HK-2 (cell line): ENCODE data around the gene MRPL36.

Experiments used
- DNase-seq: peaks from one replicate; pipeline ENCODE4 v3.0.0-alpha.2; 2018; ENCODE audit not compliant: unreplicated experiment

MRPL36 gene

DNA sequence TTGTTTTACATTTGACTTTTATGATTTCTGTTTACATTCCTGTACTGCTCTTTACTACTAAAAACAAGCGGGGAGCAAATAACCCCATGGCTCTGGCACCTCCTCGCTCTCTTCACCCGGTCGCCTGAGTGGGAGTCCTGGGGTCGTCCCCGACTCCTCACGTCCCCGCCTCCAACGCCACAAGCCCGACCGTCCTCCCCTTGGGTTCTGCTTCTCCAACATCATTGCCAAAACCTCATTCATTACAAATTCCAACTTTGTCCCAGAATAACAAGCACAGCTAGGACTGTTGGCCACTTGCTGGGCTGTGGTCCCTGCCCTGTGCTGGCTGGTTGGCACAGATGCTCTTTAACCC is 35.1 kb downstream of the MRPL36 start:
- no peak for DNase-seq

DNA sequence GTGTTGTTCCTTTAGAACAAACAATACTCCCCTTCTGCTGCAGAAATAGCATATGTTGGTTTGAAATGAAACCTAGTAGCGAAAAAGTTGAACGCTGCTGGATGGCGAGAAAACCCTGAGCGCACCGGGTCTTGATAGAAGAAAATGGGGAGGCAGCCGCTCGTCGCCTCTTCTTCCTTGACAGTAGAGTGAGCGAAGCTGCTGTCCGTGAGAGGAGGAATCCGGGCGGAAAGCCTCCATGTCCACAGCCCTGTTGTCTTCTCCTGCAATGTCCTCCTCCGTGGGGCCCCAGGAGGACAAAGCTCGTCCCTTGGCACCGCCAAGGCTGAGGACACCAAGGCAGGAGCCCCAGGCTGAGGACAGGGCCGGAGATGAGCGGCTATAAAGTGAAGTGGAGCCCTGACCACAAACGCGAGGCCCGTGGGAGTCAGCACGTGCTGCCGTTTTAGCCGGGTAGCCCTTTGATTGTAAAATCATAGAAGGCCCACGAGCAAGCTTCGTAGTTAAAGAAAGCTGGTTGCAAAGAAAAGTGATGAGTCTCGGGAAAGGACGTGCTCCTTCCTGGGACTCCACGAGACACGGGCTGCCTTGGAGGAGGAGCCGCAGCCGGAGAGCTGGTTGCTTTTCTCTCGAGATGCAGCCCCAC is 35.6 kb downstream of the MRPL36 start:
- DNase-seq = no peak

- DNase-seq = peak; percentile 47
Observed at GRCh38 chr5:1763548-1763911, 36.1 kb downstream of the MRPL36 start.

GRCh38 chr5:1762883-1763547 is 36.6 kb downstream of the MRPL36 start:
- no peak for DNase-seq

GRCh38 chr5:1762121-1762882 is 37.3 kb downstream of the MRPL36 start:
- DNase-seq = no peak

DNA sequence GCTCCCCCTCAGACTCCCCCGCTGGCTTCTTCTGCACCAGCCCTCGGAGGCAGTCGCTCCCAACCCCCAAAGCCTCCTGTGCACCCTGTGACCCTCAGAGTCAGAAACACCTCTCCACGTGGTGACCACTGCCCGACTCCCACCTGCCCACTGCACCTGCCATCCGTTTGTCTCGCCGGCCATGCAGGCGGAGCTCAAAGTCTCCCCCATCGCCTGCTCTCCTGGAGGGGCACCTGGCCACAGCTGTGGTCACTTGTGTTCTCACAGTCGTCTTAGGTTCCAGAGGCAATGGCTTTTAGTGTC is 38.2 kb downstream of the MRPL36 start:
- no peak for DNase-seq

DNA sequence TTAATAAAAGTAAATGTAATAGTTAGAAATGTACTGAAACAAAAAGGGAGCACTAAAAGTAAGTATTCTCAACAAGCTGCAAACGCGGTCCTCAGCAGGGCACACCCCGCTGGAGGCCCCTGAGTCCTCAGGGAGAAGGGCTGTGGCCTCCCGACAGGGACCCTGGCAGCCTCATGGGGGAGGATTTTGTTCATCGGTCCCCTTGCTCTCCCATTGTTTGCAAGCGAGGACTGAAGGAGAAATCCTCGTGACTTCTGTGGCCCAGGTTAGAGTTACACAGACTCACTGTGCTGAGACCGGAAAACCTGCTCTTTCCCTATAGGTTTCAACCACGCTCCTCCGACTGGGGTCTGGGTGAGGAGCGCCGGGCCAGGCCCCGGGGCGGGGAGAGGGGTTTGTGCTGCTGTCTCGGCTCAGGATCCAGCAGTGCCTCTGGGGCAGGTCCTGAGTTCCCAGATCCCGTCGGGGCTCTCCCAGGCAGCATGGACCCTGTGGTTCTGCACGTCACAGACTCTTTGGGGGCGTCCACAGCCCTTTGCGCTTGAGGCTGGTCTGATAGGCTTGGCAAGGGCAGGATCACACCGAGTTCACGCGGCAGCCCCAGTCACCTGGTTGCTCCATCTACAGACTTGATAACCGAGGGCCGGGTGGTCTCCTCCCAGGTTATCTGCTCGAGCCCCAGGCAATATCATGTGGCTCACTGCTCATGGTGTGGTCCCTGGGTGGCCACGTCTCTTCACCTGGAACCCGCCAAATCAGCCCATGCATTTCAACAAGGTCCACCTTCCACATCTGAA is 38.8 kb downstream of the MRPL36 start:
- DNase-seq = no peak

- DNase-seq = no peak
Observed at GRCh38 chr5:1760231-1760630, 39.4 kb downstream of the MRPL36 start.

DNA sequence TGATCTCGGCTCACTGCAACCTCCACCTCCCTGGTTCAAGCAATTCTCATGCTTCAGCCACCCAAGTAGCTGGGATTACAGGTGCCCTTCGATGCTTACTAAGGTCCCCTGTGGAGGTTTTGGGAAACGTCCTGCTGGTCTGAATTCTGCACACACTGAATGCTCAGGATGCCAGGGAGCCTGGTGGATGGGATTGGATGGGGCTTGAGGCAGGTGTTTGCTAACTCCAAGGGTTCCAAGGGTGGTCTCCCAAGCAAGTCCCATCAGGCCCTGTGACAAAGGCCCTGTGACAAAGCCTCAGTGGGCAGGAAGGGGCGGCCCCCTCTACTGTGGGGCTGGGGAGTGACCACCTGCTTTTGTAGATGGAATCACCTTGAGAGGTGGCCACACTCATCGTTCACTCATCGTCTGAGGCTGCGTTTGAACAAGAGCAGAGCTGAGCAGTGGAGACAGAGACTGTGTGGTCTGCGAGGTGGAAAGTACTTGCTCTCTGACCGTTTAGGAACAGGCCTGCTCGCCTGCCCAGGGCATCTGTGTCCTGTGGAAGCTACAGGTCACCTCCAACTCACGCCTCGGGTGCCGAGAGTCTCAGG is 40.2 kb downstream of the MRPL36 start:
- no peak for DNase-seq

GRCh38 chr5:1758574-1758973 is 41.1 kb downstream of the MRPL36 start:
- DNase-seq = no peak

DNA sequence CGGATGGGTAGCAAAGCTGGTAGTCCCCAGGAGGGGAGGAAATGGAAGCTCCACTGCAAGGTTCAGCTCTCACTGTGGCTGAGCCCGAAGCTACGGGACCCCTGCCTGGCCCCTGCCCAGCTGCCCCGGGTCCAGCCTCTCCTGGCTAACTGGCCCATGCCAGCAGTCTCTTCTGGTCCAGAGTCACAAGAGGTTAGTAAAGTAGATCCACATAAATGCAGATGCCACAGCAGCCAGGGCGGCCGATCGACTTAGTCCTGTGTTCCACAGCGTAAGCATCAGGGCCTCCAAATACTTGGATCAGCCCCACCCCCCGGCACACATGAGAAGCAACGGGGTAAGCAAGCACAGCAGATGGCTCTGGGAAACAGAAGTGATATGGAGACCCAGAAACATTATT is 42.1 kb downstream of the MRPL36 start:
- DNase-seq = no peak

- no peak for DNase-seq
Observed at GRCh38 chr5:1756481-1756880, 43.2 kb downstream of the MRPL36 start.

- no peak for DNase-seq
Observed at GRCh38 chr5:1755321-1755949, 44.2 kb downstream of the MRPL36 start.

DNA sequence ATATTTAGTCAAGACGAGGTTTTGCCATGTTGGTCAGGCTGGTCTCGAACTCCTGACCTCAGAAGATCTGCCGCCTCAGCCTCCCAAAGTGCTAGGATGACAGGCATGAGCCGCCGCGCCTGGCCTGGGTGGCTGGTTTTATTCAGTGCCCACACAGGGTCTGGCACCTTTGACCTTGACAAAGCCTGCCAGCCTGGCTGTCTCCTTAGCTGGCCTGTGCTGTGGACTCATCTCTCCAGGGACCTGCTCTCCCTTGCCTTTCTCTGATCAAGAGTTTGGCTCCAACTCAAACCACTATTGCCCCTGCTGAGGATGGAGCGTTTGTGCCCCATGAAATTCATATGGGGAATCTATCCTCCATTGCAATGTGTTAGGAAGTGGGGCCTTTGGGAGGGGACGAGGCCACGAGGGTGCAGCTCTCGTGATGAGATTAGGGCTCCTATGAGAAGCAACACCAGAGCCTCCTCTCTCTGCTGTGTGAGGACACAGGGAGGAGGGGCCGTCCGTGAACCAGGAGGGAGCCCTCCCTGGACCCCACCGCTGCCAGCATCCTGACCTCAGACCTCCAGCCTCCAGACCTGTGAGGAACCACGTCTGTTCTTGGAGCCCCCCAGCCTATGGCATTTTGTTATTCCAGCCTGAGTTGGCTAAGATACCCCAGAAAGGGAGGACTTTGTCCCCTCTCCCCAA is 45.0 kb downstream of the MRPL36 start:
- no peak for DNase-seq

DNA sequence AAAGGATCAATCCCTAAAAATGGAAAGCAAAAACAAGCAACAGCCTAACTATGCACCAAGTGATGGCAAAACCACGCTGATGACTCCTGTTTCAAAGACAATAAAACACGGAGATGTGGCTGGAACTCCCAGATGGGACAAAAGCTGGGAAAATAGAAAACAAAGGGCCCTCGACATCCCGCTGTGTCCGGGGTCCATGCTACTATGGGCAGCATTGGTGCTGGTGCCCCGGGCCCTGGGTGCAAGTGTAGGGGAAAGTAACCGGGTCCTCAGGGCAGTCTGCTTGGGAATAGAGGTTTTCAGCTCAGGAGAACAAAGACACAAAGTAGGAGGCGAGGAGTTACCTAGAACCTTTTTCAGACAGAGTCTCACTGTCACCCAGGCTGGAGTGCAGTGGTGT is 46.1 kb downstream of the MRPL36 start:
- no peak for DNase-seq

DNA sequence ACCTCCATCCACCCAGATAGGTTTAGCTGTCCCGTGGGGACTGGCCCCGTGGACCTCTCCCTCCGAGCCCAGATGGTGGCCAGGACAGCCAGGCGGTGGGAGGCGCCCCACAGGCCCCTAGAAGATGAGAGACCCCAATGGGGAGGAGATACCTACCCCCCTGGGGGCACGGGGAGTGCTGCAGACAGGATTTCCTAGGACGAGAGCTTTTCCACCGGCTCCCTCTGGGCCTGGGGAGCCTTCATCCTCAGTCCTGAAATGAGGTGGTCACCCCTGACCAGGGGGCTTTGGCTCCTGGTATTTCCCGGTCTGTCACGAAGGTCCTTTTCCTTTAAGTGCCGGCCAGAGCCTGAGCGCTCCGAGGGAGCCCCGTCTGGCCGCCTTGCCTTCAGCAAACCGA is 46.8 kb downstream of the MRPL36 start:
- no peak for DNase-seq

DNA sequence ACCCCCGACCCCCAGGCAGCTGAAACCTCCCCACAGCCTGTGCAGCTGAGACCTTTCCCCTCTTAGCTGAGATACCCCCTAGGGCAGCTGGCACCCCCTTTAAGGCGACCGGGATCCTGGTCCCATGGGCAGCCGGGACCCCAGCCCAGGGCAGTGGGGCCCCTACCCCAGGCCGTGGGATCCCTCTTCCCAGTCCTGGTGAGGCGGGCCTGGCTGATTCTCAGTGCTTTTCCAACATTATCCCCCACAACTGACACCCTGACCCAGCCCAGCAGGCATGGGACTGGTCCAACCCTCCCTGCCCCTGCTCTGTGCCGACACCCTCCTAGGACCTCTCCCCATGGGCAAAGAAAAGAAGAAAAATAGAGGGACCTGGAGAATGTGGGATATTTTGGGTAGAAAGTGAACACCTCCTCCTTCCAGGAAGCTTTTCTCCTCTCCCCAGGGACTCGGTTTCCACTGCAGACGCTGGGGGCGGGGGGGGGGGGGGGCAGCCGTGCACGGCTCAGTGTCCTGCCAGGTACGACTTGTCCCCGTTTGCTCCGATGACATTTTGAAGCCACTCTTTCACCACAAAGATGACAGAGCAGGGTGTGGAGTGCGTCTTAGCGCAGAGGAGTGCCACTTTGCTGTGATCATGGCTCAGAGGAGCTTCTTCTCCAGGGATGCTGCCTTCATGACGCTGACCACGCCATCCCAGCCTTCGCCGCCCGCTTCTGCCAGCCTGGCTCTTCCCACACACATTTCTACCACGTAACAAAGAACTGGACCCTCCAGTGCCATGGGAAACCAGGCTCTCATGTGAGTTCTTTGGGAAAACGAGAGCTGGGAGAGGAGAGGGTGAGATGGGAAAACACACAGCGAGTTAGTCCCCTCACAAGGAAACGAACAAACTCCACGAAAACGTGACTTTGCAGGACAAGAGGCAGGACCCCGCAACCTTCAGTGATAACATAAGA is 47.5 kb downstream of the MRPL36 start:
- no peak for DNase-seq

DNA sequence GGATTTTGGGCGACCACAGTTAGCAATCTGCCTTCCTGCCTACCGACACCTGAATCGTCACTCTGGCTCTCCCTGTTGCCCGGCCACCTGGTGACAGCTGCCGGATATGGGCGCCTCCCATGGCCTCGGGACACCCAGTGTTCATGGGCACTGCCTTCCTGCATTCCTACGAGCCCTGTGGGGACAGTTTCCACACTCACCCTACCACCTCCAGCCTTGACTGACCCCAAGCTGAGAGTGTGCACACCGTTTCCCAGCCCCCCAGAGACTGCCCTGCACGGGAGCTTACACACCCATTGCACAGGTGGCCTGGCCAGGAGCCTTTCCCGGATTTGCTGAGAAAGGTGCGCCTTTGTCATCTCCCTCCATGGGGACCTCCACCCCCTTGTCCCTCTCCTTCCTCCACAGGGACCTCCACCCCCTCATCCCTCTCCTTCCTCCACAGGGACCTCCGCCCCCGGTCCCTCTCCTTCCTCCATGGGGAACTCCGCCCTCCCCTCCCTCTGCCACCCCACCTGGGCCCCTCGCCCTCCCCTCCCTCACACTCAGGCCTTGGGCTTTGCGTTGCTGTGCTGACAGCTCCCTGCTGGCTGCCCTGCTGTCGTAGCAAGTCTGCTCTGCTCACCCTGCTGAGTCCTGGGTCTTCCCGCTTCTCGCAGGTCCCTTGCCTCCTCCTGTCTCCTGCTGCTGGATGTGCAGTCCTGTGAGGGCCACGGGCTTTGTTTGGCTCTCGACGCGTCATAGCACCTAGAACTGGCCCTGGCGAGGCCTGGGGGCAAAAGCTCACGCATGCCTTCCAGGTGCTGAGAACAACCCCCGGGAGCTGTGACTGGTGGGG is 48.4 kb downstream of the MRPL36 start:
- no peak for DNase-seq

GRCh38 chr5:1750469-1750868 is 49.2 kb downstream of the MRPL36 start:
- no peak for DNase-seq
